Naive thymus-derived CD4-positive, alpha-beta T cell (primary cell): Measurements from ENCODE around the gene MIEN1. TPM values are rescaled to one million over a fixed set of nuclear protein-coding genes. Genes with fewer than 3 reads are reported as not detected.

Source experiments
- ATAC-seq: fragments of 150-1000 bp; cut with Tn5 transposase; 2 replicates; pipeline ENCODE4 v1.10.0; 2021; ENCODE audit warnings: mild to moderate bottlenecking, moderate library complexity
- CTCF ChIA-PET: fragments of 350-600 bp; sonication (Branson Sonifier 250); formaldehyde crosslinking; loops from one replicate; lab custom pipeline; 2021; ENCODE audit warnings: antibody characterized with exemption; lab: Charles Lee
- POLR2A ChIA-PET: fragments of 350-600 bp; sonication (Branson Sonifier 250); formaldehyde crosslinking; loops from one replicate; lab custom pipeline; 2021; ENCODE audit warnings: antibody characterized with exemption, inconsistent platforms; lab: Charles Lee
- DNase-seq, 9 donors: peaks; one replicate each; pipeline versions ENCODE4 v3.0.0 to v3.0.0-alpha.2; 2020 to 2022; ENCODE audit warnings: mixed read lengths in 1 of 9
- H3K27ac ChIP-seq: one replicate; pipeline ENCODE4 v1.7.0; 2013; ENCODE audit warnings: mild to moderate bottlenecking, low read depth, low read length, moderate library complexity
- H3K27me3 ChIP-seq, 2 donors: one replicate each; pipeline ENCODE4 v1.7.0; 2013; ENCODE audit warnings: low read length in 2 of 2, mild to moderate bottlenecking in 2 of 2, moderate library complexity in 2 of 2; ENCODE audit not compliant: control insufficient read depth in 2 of 2, insufficient read depth in 2 of 2
- H3K36me3 ChIP-seq, 3 experiments: 1 replicate in 2 of 3; 2 replicates in 1 of 3; pipeline ENCODE4 v1.7.0; 2013; ENCODE audit warnings: low read length in 3 of 3, mild to moderate bottlenecking in 3 of 3, moderate library complexity in 1 of 3; ENCODE audit not compliant: insufficient read depth in 3 of 3, control insufficient read depth in 2 of 3
- H3K4me1 ChIP-seq, 2 donors: one replicate each; pipeline ENCODE4 v1.7.0; 2013; ENCODE audit warnings: low read length in 2 of 2, mild to moderate bottlenecking in 2 of 2, moderate library complexity in 1 of 2; ENCODE audit not compliant: control insufficient read depth in 2 of 2, insufficient read depth in 2 of 2
- H3K4me3 ChIP-seq: 2 replicates; pipeline ENCODE4 v1.7.0; 2013; ENCODE audit warnings: mild to moderate bottlenecking, low read length
- H3K9me3 ChIP-seq, 3 experiments: 1 replicate in 2 of 3; 2 replicates in 1 of 3; pipeline ENCODE4 v1.7.0; 2013; ENCODE audit warnings: low read length in 3 of 3; ENCODE audit not compliant: control insufficient read depth in 2 of 3
- H3K27ac Mint-ChIP-seq, 9 donors: one replicate each; pipeline ENCODE4 v1.8.0; 2020 to 2022; ENCODE audit warnings: mixed read lengths in 9 of 9, mild to moderate bottlenecking in 8 of 9, moderate library complexity in 5 of 9, inconsistent platforms in 2 of 9
- H3K27me3 Mint-ChIP-seq, 5 donors: one replicate each; pipeline ENCODE4 v1.8.0; 2021 to 2022; ENCODE audit warnings: mixed read lengths in 5 of 5, mild to moderate bottlenecking in 1 of 5
- H3K36me3 Mint-ChIP-seq, 5 donors: one replicate each; pipeline ENCODE4 v1.8.0; 2020 to 2022; ENCODE audit warnings: mixed read lengths in 5 of 5, mild to moderate bottlenecking in 3 of 5, inconsistent platforms in 1 of 5
- H3K4me1 Mint-ChIP-seq, 7 donors: one replicate each; pipeline ENCODE4 v1.8.0; 2020 to 2022; ENCODE audit warnings: mixed read lengths in 7 of 7, mild to moderate bottlenecking in 3 of 7, inconsistent platforms in 1 of 7
- H3K4me3 Mint-ChIP-seq, 10 donors: one replicate each; pipeline ENCODE4 v1.8.0; 2020 to 2022; ENCODE audit warnings: mild to moderate bottlenecking in 10 of 10, mixed read lengths in 10 of 10, moderate library complexity in 6 of 10, inconsistent platforms in 2 of 10
- H3K9me3 Mint-ChIP-seq, 11 donors: one replicate each; pipeline ENCODE4 v1.8.0; 2020 to 2022; ENCODE audit warnings: mixed read lengths in 11 of 11, mild to moderate bottlenecking in 4 of 11, inconsistent platforms in 1 of 11, moderate library complexity in 1 of 11
- intact Hi-C, 2 donors: fragments of 100-400 bp; cut with micrococcal nuclease; formaldehyde crosslinking; loops; one replicate each; pipeline ENCODE4 v1.15.1; 2023
- polyA plus RNA-seq, 2 donors: library from polyadenylated mRNA; unstranded; fragments of 300-500 nt; fragmentation: Illumina TruSeq; gene quantifications; one replicate each; pipeline ENCODE4 v1.2.3, GENCODE V29; 2021
- total RNA-seq, 6 experiments: library from RNA in 5 of 6; stranded (reverse) in 5 of 6; gene quantifications; 1 replicate in 5 of 6; 2 replicates in 1 of 6; pipeline ENCODE4 v1.2.3 and lab custom pipeline; 2021 to 2026

Gene MIEN1
- total and polyA plus RNA-seq, 7 experiments from 2014 or later = 28.7 to 74.3 (median 34.4) TPM

- H3K4me1 Mint-ChIP-seq = peaks cover 11 to 36% (median 22%) of the 10 kb centered on the region in 7 donors
- H3K9me3 Mint-ChIP-seq = peaks cover 0 to 2% (median 0%) of the 10 kb centered on the region in 11 donors
- DNase-seq = no peak
- peaks cover 0 to 4% (median 0%) of the 10 kb centered on the region in 5 donors for H3K36me3 Mint-ChIP-seq
- Histone ChIP-seq H3K27me3 (no peaks in the 10 kb centered on the region), H3K27ac (no peak overlapping the region), H3K4me3 (no peak overlapping the region), H3K9me3 (no peaks in the 10 kb centered on the region), H3K36me3 (no peaks in the 10 kb centered on the region), H3K4me1 (peaks cover 7 to 16% of the 10 kb centered on the region in 2 donors)
- ATAC-seq = peak; percentile 49
- H3K4me3 Mint-ChIP-seq = peak overlapping the region in 3 of 10 donors; percentile 14 to 75 (median 49)
- intact Hi-C loops = no loop called here
- POLR2A ChIA-PET = interaction anchor here (0.7 to 1.0 kb wide), 2 partner anchors 20 to 261 kb away, joined by 3 read pairs; no protein-coding TSS in a partner anchor
- CTCF ChIA-PET = no interaction called here
- H3K27ac Mint-ChIP-seq = peak overlapping the region in 4 of 9 donors; percentile 41 to 87 (median 50)
- H3K27me3 Mint-ChIP-seq = no peaks in the 10 kb centered on the region
Observed at GRCh38 chr17:39709319-39709997, 20.9 kb downstream of the MIEN1 start.

DNA sequence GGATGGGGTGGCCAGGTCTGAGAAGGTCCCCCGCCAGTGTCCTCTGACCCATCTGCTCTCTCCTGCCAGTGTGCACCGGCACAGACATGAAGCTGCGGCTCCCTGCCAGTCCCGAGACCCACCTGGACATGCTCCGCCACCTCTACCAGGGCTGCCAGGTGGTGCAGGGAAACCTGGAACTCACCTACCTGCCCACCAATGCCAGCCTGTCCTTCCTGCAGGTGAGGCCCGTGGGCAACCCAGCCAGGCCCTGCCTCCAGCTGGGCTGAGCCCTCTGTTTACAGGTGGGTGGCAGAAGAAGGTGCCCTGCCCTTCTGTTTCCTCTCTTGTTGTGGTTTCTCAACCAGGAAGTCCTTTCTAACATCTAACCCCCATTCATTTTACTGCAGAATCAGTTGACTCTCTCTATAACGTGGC, 23.4 kb downstream of the MIEN1 start:
- DNase-seq (peak in 6 of 9 donors; percentile 11 to 39 (median 24)), ATAC-seq (peak; percentile 54)
- peaks cover 15 to 41% (median 22%) of the 10 kb centered on the region in 7 donors for H3K4me1 Mint-ChIP-seq
- Histone ChIP-seq H3K27ac (no peak overlapping the region), H3K4me1 (peaks cover 7 to 16% of the 10 kb centered on the region in 2 donors), H3K36me3 (no peaks in the 10 kb centered on the region), H3K4me3 (no peak overlapping the region), H3K9me3 (no peaks in the 10 kb centered on the region), H3K27me3 (no peaks in the 10 kb centered on the region)
- H3K27me3 Mint-ChIP-seq = peaks cover 0 to 11% (median 0%) of the 10 kb centered on the region in 5 donors
- peak overlapping the region in 7 of 9 donors; percentile 26 to 74 (median 42) for H3K27ac Mint-ChIP-seq
- peak overlapping the region; percentile 22 to 74 (median 55) for H3K4me3 Mint-ChIP-seq
- H3K36me3 Mint-ChIP-seq = no peaks in the 10 kb centered on the region
- H3K9me3 Mint-ChIP-seq = peaks cover 0 to 2% (median 0%) of the 10 kb centered on the region in 11 donors
- CTCF ChIA-PET = interaction anchor here (0.9 to 1.3 kb wide), 2 partner anchors 41 to 85 kb away, joined by 3 read pairs; no protein-coding TSS in a partner anchor
- intact Hi-C loops = no loop called here
- POLR2A ChIA-PET = interaction anchor here (1.0 to 1.9 kb wide), 4 partner anchors 11 to 36 kb away, joined by 3 to 9 read pairs (median 6); partner anchors contain the start of genes MIEN1 and PGAP3

- no peaks in the 10 kb centered on the region for H3K36me3 ChIP-seq
- Mint-ChIP-seq H3K4me3 (peak overlapping the region in 3 of 10 donors; percentile 49 to 74 (median 54)), H3K4me1 (peaks cover 15 to 41% (median 22%) of the 10 kb centered on the region in 7 donors), H3K27me3 (peaks cover 4 to 15% (median 5%) of the 10 kb centered on the region in 5 donors), H3K36me3 (no peaks in the 10 kb centered on the region), H3K27ac (peak overlapping the region in 3 of 9 donors; percentile 42 to 73 (median 72)), H3K9me3 (peaks cover 0 to 2% (median 0%) of the 10 kb centered on the region in 11 donors)
- no peaks in the 10 kb centered on the region for H3K9me3 ChIP-seq
- DNase-seq (no peak), ATAC-seq (no peak)
- H3K4me3 ChIP-seq = no peak overlapping the region
- intact Hi-C loops = no loop called here
- CTCF ChIA-PET = interaction anchor here (0.6 to 1.3 kb wide), 4 partner anchors 40 to 116 kb away, joined by 3 read pairs; no protein-coding TSS in a partner anchor
- no peak overlapping the region for H3K27ac ChIP-seq
- H3K4me1 ChIP-seq = peaks cover 7 to 16% of the 10 kb centered on the region in 2 donors
- POLR2A ChIA-PET = interaction anchor here (1.0 to 1.9 kb wide), 3 partner anchors 10 to 24 kb away, joined by 4 to 9 read pairs (median 7); partner anchors contain the start of genes MIEN1 and PGAP3
- no peaks in the 10 kb centered on the region for H3K27me3 ChIP-seq
Observed at GRCh38 chr17:39706383-39706782, 23.9 kb downstream of the MIEN1 start.

DNA sequence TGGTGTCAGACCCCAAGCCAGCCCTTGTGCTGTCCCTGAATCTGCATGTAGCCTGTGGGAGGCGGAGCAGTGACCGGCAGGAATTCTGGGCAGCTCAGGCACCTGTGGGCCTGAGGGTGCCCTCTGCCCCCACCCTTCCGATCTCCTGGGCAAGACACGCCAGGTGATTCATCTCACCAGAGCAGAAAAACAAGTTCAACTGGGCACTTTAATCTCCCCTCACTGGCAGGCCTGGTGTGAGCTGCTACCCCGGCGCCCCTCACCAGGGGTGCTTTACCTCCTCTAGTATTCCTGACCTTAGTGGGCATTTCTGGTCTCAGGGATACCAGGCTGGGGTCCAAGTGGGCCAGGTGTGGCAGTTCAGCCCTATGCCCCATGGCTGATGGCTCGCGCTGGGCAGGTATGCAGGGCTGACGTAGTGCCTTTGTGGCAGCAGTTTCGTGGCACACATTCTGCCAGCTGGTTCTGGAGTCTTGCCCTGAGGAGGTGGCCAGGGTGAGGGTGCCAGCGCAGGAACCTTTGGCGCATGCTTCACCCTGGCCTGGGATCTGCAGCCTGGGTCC, 24.5 kb downstream of the MIEN1 start:
- no peak overlapping the region for H3K4me3 Mint-ChIP-seq
- H3K9me3 ChIP-seq = no peaks in the 10 kb centered on the region
- ATAC-seq (no peak), DNase-seq (no peak)
- ChIA-PET POLR2A (interaction anchor here (0.7 to 1.9 kb wide), 2 partner anchors 24 to 156 kb away, joined by 3 to 7 read pairs; partner anchors contain the start of gene MIEN1), CTCF (interaction anchor here (0.6 kb wide), 2 partner anchors 82 to 116 kb away, joined by 3 read pairs; no protein-coding TSS in a partner anchor)
- H3K27me3 ChIP-seq = peaks cover 0 to 4% of the 10 kb centered on the region in 2 donors
- intact Hi-C loops = no loop called here
- H3K36me3 ChIP-seq = no peaks in the 10 kb centered on the region
- peaks cover 9 to 21% (median 10%) of the 10 kb centered on the region in 5 donors for H3K27me3 Mint-ChIP-seq
- peaks cover 0 to 2% (median 0%) of the 10 kb centered on the region in 11 donors for H3K9me3 Mint-ChIP-seq
- no peak overlapping the region for H3K4me3 ChIP-seq
- H3K4me1 Mint-ChIP-seq = peaks cover 15 to 45% (median 25%) of the 10 kb centered on the region in 7 donors
- H3K4me1 ChIP-seq = peaks cover 7 to 16% of the 10 kb centered on the region in 2 donors
- H3K27ac ChIP-seq = no peak overlapping the region
- H3K27ac Mint-ChIP-seq = peak overlapping the region in 1 of 9 donors; percentile 42
- no peaks in the 10 kb centered on the region for H3K36me3 Mint-ChIP-seq

GRCh38 chr17:39704821-39705551, 25.3 kb downstream of the MIEN1 start:
- H3K27ac Mint-ChIP-seq = no peak overlapping the region

More at GRCh38 chr17:39704821-39705551, 25.3 kb downstream of the MIEN1 start:
- H3K9me3 ChIP-seq = no peaks in the 10 kb centered on the region
- H3K36me3 Mint-ChIP-seq = no peaks in the 10 kb centered on the region
- H3K9me3 Mint-ChIP-seq = peaks cover 0 to 2% (median 0%) of the 10 kb centered on the region in 11 donors
- H3K27ac ChIP-seq = no peak overlapping the region
- peaks cover 15 to 48% (median 26%) of the 10 kb centered on the region in 7 donors for H3K4me1 Mint-ChIP-seq
- H3K27me3 ChIP-seq = peaks cover 0 to 4% of the 10 kb centered on the region in 2 donors
- ATAC-seq = no peak
- H3K36me3 ChIP-seq = no peaks in the 10 kb centered on the region
- intact Hi-C loops = no loop called here
- peaks cover 10 to 26% (median 14%) of the 10 kb centered on the region in 5 donors for H3K27me3 Mint-ChIP-seq
- H3K4me3 Mint-ChIP-seq = peak overlapping the region in 1 of 10 donors; percentile 43
- ChIA-PET CTCF (no interaction called here), POLR2A (interaction anchor here (0.7 to 1.4 kb wide), 2 partner anchors 25 to 157 kb away, joined by 3 read pairs; partner anchors contain the start of gene MIEN1)
- no peak overlapping the region for H3K4me3 ChIP-seq
- peaks cover 7 to 16% of the 10 kb centered on the region in 2 donors for H3K4me1 ChIP-seq
- no peak for DNase-seq
